HEK293 (cell line): ENCODE results near the gene IZUMO2.

Experiments used
- GLIS2 ChIP-seq: fragments of 450-650 bp; formaldehyde crosslinking; IDR thresholded peaks from 2 replicates; pipeline ENCODE4 v1.5.1; 2016; ENCODE audit warnings: missing biosample characterization, missing genetic modification characterization
- KLF7 ChIP-seq: fragments of 450-650 bp; formaldehyde crosslinking; IDR thresholded peaks from 2 replicates; pipeline ENCODE4 v1.5.1; 2016; ENCODE audit warnings: missing biosample characterization, missing genetic modification characterization, borderline replicate concordance
- SCRT2 ChIP-seq: fragments of 450-650 bp; formaldehyde crosslinking; IDR thresholded peaks from 2 replicates; pipeline ENCODE4 v1.5.1; 2016; ENCODE audit warnings: missing biosample characterization, missing genetic modification characterization
- ZBTB17 ChIP-seq: fragments of 450-650 bp; formaldehyde crosslinking; IDR thresholded peaks from 2 replicates; pipeline ENCODE4 v1.5.1; 2016; ENCODE audit warnings: missing biosample characterization, missing genetic modification characterization
- ZNF114 ChIP-seq: fragments of 450-650 bp; formaldehyde crosslinking; IDR thresholded peaks from 2 replicates; pipeline ENCODE4 v1.5.0; 2017; ENCODE audit warnings: missing biosample characterization, missing genetic modification characterization
- ZNF140 ChIP-seq: fragments of 450-650 bp; formaldehyde crosslinking; IDR thresholded peaks from 2 replicates; pipeline ENCODE4 v1.5.1; 2016; ENCODE audit warnings: missing biosample characterization, missing genetic modification characterization
- ZNF175 ChIP-seq: fragments of 450-650 bp; formaldehyde crosslinking; IDR thresholded peaks from 2 replicates; pipeline ENCODE4 v1.5.1; 2016; ENCODE audit warnings: missing biosample characterization, missing genetic modification characterization
- ZNF202 ChIP-seq: fragments of 450-650 bp; formaldehyde crosslinking; IDR thresholded peaks from 2 replicates; pipeline ENCODE4 v1.5.1; 2016; ENCODE audit warnings: missing biosample characterization, missing genetic modification characterization, borderline replicate concordance
- ZNF529 ChIP-seq: fragments of 450-650 bp; formaldehyde crosslinking; IDR thresholded peaks from 2 replicates; pipeline ENCODE4 v1.5.1; 2017; ENCODE audit warnings: missing genetic modification characterization, missing biosample characterization; ENCODE audit not compliant: insufficient replicate concordance
- ZNF549 ChIP-seq: fragments of 450-650 bp; IDR thresholded peaks from 2 replicates; pipeline ENCODE4 v1.5.1; 2018; ENCODE audit warnings: missing biosample characterization, missing genetic modification characterization, mild to moderate bottlenecking, inconsistent platforms, moderate library complexity
- ZNF624 ChIP-seq: fragments of 450-650 bp; formaldehyde crosslinking; IDR thresholded peaks from 2 replicates; pipeline ENCODE4 v1.5.1; 2017; ENCODE audit warnings: missing biosample characterization, missing genetic modification characterization
- ZNF629 ChIP-seq: fragments of 450-650 bp; formaldehyde crosslinking; IDR thresholded peaks from 2 replicates; pipeline ENCODE4 v1.5.1; 2017; ENCODE audit warnings: missing biosample characterization, missing genetic modification characterization
- ZNF747 ChIP-seq: fragments of 450-650 bp; formaldehyde crosslinking; IDR thresholded peaks from 2 replicates; pipeline ENCODE4 v1.5.1; 2016; ENCODE audit warnings: missing biosample characterization, missing genetic modification characterization
- TF ChIP-seq, protein P1 (sequence below): fragments of 450-650 bp; IDR thresholded peaks from 2 replicates; pipeline ENCODE4 v1.5.1; 2018; ENCODE audit warnings: missing biosample characterization, mild to moderate bottlenecking, missing genetic modification characterization
- TF ChIP-seq, protein P2 (sequence below): fragments of 450-650 bp; formaldehyde crosslinking; IDR thresholded peaks from 2 replicates; pipeline ENCODE4 v1.5.1; 2016; ENCODE audit warnings: missing biosample characterization, missing genetic modification characterization
- TF ChIP-seq, protein P3 (sequence below): fragments of 450-650 bp; formaldehyde crosslinking; conservative IDR thresholded peaks from 2 replicates; pipeline ENCODE4 v1.5.1; 2016; ENCODE audit warnings: low read depth, missing biosample characterization, missing genetic modification characterization
- TF ChIP-seq, protein P4 (sequence below): fragments of 450-650 bp; formaldehyde crosslinking; IDR thresholded peaks from 2 replicates; pipeline ENCODE4 v1.5.1; 2016; ENCODE audit warnings: missing biosample characterization, missing genetic modification characterization
- TF ChIP-seq, protein P5 (sequence below): fragments of 450-650 bp; formaldehyde crosslinking; IDR thresholded peaks from 2 replicates; pipeline ENCODE4 v1.5.1; 2016; ENCODE audit warnings: missing biosample characterization, missing genetic modification characterization
- TF ChIP-seq, protein P6 (sequence below): fragments of 450-650 bp; formaldehyde crosslinking; IDR thresholded peaks from 2 replicates; pipeline ENCODE4 v1.5.1; 2017; ENCODE audit warnings: missing biosample characterization, missing genetic modification characterization
- TF ChIP-seq, protein P7 (sequence below): fragments of 450-650 bp; formaldehyde crosslinking; IDR thresholded peaks from 2 replicates; pipeline ENCODE4 v1.5.1; 2017; ENCODE audit warnings: missing biosample characterization, missing genetic modification characterization

IZUMO2 gene

DNA sequence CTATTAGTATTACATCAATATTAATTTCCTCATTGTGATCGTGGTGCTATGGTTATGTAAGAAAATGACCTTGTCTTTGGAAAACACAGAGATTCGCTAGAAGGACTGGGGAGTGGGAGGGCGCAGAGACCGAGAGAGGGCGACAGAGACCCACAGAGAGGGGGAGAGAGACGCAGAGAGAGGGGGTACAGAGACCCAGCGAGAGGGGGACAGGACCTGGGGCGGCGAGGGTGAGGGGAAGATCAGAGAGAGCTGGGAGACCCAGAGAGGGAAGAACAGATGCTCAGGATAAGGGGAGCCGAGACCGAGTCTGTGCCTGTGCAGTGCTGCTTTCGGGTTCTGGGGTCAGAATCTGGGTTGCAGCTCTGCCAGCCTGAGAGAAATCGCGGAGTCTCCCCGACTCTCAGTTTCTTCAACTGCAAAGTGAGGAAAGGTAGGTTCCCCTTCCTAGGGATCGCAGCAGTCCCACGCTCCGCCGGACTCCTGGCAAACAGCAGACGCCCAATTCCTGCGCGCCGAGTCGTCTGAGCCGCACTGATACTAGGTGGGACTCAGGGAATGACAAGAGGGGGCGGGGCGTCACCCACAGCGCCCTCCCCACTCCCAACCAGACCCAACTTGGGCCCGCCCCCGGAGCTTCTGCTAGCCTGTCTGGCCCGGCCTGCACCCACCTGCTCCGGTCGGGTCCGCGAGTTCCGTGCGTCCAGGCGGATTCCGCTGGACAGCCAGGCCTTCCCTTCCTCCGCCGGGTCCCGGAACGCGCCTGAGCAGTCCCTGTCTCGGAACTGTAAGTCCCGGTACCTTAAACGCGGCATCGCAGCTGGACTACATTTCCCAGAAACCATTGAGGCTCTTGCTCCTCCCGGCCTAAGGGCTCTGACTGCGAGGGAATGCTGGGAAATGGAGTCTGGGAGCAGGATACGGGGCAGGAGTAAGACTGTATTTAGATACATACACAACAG, 15.3 kb downstream of the IZUMO2 start (continued):
- TF ChIP-seq, protein P1, sequence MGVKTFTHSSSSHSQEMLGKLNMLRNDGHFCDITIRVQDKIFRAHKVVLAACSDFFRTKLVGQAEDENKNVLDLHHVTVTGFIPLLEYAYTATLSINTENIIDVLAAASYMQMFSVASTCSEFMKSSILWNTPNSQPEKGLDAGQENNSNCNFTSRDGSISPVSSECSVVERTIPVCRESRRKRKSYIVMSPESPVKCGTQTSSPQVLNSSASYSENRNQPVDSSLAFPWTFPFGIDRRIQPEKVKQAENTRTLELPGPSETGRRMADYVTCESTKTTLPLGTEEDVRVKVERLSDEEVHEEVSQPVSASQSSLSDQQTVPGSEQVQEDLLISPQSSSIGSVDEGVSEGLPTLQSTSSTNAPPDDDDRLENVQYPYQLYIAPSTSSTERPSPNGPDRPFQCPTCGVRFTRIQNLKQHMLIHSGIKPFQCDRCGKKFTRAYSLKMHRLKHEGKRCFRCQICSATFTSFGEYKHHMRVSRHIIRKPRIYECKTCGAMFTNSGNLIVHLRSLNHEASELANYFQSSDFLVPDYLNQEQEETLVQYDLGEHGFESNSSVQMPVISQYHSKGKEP (tag by site-specific recombination) = no peak
- TF ChIP-seq, protein P2, sequence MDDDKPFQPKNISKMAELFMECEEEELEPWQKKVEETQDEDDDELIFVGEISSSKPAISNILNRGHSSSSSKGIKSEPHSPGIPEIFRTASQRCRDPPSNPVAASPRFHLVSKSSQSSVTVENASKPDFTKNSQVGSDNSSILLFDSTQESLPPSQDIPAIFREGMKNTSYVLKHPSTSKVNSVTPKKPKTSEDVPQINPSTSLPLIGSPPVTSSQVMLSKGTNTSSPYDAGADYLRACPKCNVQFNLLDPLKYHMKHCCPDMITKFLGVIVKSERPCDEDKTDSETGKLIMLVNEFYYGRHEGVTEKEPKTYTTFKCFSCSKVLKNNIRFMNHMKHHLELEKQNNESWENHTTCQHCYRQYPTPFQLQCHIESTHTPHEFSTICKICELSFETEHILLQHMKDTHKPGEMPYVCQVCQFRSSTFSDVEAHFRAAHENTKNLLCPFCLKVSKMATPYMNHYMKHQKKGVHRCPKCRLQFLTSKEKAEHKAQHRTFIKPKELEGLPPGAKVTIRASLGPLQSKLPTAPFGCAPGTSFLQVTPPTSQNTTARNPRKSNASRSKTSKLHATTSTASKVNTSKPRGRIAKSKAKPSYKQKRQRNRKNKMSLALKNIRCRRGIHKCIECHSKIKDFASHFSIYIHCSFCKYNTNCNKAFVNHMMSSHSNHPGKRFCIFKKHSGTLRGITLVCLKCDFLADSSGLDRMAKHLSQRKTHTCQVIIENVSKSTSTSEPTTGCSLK (tag by site-specific recombination) = no peak
- TF ChIP-seq ZNF624 (tag by site-specific recombination) = no peak
- TF ChIP-seq, protein P3, sequence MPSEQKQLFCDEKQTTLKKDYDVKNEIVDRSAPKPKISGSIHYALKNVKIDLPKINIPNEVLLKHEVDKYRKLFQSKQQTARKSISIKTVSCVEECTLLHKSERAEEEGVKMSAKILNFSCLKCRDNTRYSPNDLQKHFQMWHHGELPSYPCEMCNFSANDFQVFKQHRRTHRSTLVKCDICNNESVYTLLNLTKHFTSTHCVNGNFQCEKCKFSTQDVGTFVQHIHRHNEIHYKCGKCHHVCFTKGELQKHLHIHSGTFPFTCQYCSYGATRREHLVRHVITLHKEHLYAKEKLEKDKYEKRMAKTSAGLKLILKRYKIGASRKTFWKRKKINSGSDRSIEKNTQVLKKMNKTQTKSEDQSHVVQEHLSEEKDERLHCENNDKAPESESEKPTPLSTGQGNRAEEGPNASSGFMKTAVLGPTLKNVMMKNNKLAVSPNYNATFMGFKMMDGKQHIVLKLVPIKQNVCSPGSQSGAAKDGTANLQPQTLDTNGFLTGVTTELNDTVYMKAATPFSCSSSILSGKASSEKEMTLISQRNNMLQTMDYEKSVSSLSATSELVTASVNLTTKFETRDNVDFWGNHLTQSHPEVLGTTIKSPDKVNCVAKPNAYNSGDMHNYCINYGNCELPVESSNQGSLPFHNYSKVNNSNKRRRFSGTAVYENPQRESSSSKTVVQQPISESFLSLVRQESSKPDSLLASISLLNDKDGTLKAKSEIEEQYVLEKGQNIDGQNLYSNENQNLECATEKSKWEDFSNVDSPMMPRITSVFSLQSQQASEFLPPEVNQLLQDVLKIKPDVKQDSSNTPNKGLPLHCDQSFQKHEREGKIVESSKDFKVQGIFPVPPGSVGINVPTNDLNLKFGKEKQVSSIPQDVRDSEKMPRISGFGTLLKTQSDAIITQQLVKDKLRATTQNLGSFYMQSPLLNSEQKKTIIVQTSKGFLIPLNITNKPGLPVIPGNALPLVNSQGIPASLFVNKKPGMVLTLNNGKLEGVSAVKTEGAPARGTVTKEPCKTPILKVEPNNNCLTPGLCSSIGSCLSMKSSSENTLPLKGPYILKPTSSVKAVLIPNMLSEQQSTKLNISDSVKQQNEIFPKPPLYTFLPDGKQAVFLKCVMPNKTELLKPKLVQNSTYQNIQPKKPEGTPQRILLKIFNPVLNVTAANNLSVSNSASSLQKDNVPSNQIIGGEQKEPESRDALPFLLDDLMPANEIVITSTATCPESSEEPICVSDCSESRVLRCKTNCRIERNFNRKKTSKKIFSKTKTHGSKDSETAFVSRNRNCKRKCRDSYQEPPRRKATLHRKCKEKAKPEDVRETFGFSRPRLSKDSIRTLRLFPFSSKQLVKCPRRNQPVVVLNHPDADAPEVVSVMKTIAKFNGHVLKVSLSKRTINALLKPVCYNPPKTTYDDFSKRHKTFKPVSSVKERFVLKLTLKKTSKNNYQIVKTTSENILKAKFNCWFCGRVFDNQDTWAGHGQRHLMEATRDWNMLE (tag by site-specific recombination) = no peak
- TF ChIP-seq ZNF529 = no peak
- TF ChIP-seq SCRT2 = no peak
- peak; percentile 95 for TF ChIP-seq ZBTB17 (tag by site-specific recombination)
- TF ChIP-seq ZNF629 (tag by site-specific recombination) = 0 out of 2 replicates have a peak, but pooled peaks have one; percentile 4
- no peak for TF ChIP-seq ZNF202 (tag by site-specific recombination)
- no peak for TF ChIP-seq GLIS2
- no peak for TF ChIP-seq KLF7 (tag by site-specific recombination)
- TF ChIP-seq ZNF747 (tag by site-specific recombination) = no peak
- TF ChIP-seq ZNF140 (tag by site-specific recombination) = no peak
- TF ChIP-seq ZNF175 (tag by site-specific recombination) = no peak
- TF ChIP-seq, protein P4, sequence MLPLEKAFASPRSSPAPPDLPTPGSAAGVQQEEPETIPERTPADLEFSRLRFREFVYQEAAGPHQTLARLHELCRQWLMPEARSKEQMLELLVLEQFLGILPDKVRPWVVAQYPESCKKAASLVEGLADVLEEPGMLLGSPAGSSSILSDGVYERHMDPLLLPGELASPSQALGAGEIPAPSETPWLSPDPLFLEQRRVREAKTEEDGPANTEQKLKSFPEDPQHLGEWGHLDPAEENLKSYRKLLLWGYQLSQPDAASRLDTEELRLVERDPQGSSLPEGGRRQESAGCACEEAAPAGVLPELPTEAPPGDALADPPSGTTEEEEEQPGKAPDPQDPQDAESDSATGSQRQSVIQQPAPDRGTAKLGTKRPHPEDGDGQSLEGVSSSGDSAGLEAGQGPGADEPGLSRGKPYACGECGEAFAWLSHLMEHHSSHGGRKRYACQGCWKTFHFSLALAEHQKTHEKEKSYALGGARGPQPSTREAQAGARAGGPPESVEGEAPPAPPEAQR (tag by site-specific recombination) = no peak
- no peak for TF ChIP-seq ZNF549
- TF ChIP-seq ZNF114 = no peak
- TF ChIP-seq, protein P5, sequence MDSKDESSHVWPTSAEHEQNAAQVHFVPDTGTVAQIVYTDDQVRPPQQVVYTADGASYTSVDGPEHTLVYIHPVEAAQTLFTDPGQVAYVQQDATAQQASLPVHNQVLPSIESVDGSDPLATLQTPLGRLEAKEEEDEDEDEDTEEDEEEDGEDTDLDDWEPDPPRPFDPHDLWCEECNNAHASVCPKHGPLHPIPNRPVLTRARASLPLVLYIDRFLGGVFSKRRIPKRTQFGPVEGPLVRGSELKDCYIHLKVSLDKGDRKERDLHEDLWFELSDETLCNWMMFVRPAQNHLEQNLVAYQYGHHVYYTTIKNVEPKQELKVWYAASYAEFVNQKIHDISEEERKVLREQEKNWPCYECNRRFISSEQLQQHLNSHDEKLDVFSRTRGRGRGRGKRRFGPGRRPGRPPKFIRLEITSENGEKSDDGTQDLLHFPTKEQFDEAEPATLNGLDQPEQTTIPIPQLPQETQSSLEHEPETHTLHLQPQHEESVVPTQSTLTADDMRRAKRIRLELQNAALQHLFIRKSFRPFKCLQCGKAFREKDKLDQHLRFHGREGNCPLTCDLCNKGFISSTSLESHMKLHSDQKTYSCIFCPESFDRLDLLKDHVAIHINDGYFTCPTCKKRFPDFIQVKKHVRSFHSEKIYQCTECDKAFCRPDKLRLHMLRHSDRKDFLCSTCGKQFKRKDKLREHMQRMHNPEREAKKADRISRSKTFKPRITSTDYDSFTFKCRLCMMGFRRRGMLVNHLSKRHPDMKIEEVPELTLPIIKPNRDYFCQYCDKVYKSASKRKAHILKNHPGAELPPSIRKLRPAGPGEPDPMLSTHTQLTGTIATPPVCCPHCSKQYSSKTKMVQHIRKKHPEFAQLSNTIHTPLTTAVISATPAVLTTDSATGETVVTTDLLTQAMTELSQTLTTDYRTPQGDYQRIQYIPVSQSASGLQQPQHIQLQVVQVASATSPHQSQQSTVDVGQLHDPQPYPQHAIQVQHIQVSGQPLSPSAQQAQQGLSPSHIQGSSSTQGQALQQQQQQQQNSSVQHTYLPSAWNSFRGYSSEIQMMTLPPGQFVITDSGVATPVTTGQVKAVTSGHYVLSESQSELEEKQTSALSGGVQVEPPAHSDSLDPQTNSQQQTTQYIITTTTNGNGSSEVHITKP (tag by site-specific recombination) = peak; percentile 78
- TF ChIP-seq, protein P6, sequence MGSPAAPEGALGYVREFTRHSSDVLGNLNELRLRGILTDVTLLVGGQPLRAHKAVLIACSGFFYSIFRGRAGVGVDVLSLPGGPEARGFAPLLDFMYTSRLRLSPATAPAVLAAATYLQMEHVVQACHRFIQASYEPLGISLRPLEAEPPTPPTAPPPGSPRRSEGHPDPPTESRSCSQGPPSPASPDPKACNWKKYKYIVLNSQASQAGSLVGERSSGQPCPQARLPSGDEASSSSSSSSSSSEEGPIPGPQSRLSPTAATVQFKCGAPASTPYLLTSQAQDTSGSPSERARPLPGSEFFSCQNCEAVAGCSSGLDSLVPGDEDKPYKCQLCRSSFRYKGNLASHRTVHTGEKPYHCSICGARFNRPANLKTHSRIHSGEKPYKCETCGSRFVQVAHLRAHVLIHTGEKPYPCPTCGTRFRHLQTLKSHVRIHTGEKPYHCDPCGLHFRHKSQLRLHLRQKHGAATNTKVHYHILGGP = no peak
- TF ChIP-seq, protein P7, sequence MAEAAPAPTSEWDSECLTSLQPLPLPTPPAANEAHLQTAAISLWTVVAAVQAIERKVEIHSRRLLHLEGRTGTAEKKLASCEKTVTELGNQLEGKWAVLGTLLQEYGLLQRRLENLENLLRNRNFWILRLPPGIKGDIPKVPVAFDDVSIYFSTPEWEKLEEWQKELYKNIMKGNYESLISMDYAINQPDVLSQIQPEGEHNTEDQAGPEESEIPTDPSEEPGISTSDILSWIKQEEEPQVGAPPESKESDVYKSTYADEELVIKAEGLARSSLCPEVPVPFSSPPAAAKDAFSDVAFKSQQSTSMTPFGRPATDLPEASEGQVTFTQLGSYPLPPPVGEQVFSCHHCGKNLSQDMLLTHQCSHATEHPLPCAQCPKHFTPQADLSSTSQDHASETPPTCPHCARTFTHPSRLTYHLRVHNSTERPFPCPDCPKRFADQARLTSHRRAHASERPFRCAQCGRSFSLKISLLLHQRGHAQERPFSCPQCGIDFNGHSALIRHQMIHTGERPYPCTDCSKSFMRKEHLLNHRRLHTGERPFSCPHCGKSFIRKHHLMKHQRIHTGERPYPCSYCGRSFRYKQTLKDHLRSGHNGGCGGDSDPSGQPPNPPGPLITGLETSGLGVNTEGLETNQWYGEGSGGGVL = peak; percentile 100
